Mesenchymal stem cell (in vitro differentiated cells and primary cell): ENCODE data around the gene C2.

Experiments used
- DNase-seq: peaks from one replicate; pipeline ENCODE4 v3.0.0-alpha.2; 2013
- H2AFZ ChIP-seq: one replicate; pipeline ENCODE4 v1.6.1; 2013; ENCODE audit warnings: low read depth, mild to moderate bottlenecking, control low read depth, inconsistent platforms, low read length, moderate library complexity
- H2AK5ac ChIP-seq: 2 replicates; pipeline ENCODE4 v1.6.1; 2013; ENCODE audit warnings: low read length, moderate library complexity, mild to moderate bottlenecking, inconsistent platforms; ENCODE audit not compliant: severe bottlenecking
- H2BK120ac ChIP-seq: one replicate; pipeline ENCODE4 v1.6.1; 2013; ENCODE audit warnings: low read depth, mild to moderate bottlenecking, inconsistent platforms, low read length, moderate library complexity
- H2BK12ac ChIP-seq, 2 experiments: one replicate each; pipeline ENCODE4 v1.6.1; 2013; ENCODE audit warnings: inconsistent platforms in 2 of 2, low read length in 2 of 2, mild to moderate bottlenecking in 2 of 2, moderate library complexity in 2 of 2, control low read depth in 1 of 2
- H2BK15ac ChIP-seq: one replicate; pipeline ENCODE4 v1.6.1; 2013; ENCODE audit warnings: mild to moderate bottlenecking, low read depth, inconsistent platforms; ENCODE audit not compliant: poor library complexity, severe bottlenecking
- H2BK5ac ChIP-seq: 2 replicates; pipeline ENCODE4 v1.6.1; 2013; ENCODE audit warnings: low read depth, mild to moderate bottlenecking, low read length, control low read depth, inconsistent platforms; ENCODE audit not compliant: poor library complexity, severe bottlenecking
- H3K14ac ChIP-seq, 2 experiments: one replicate each; pipeline ENCODE4 v1.6.1; 2013; ENCODE audit warnings: inconsistent platforms in 2 of 2, low read length in 2 of 2, control low read depth in 1 of 2, mild to moderate bottlenecking in 1 of 2, moderate library complexity in 1 of 2
- H3K18ac ChIP-seq, 2 experiments: one replicate each; pipeline ENCODE4 v1.6.1; 2013; ENCODE audit warnings: inconsistent platforms in 2 of 2, low read length in 2 of 2, control low read depth in 1 of 2, low read depth in 1 of 2, mild to moderate bottlenecking in 1 of 2
- H3K23ac ChIP-seq, 2 experiments: one replicate each; pipeline ENCODE4 v1.6.1; 2013; ENCODE audit warnings: inconsistent platforms in 2 of 2, low read length in 2 of 2, mild to moderate bottlenecking in 2 of 2, moderate library complexity in 2 of 2, control low read depth in 1 of 2
- H3K27ac ChIP-seq: 2 replicates; pipeline ENCODE4 v1.5.1; 2013; ENCODE audit warnings: mild to moderate bottlenecking, moderate library complexity, low read length, control low read depth, inconsistent platforms; ENCODE audit not compliant: poor library complexity, severe bottlenecking
- H3K27me3 ChIP-seq, 2 experiments: 2 replicates each; pipeline versions ENCODE4 v1.6.1 to v1.7.0; 2013; ENCODE audit warnings: low read length in 2 of 2, mild to moderate bottlenecking in 2 of 2, moderate library complexity in 2 of 2, control low read depth in 1 of 2, inconsistent platforms in 1 of 2; ENCODE audit not compliant: control insufficient read depth in 1 of 2, insufficient read depth in 1 of 2
- H3K36me3 ChIP-seq, 2 experiments: 2 replicates each; pipeline versions ENCODE4 v1.6.1 to v1.7.0; 2013; ENCODE audit warnings: low read length in 2 of 2, control low read depth in 1 of 2, inconsistent platforms in 1 of 2, low read depth in 1 of 2, mild to moderate bottlenecking in 1 of 2; ENCODE audit not compliant: insufficient read depth in 2 of 2, control insufficient read depth in 1 of 2
- H3K4ac ChIP-seq, 2 experiments: one replicate each; pipeline ENCODE4 v1.6.1; 2013; ENCODE audit warnings: inconsistent platforms in 2 of 2, low read length in 2 of 2, mild to moderate bottlenecking in 2 of 2, moderate library complexity in 2 of 2, control low read depth in 1 of 2, low read depth in 1 of 2
- H3K4me1 ChIP-seq: 2 replicates; pipeline ENCODE4 v1.6.1; 2013; ENCODE audit warnings: low read depth, low read length, control low read depth; ENCODE audit not compliant: control insufficient read depth, insufficient read depth
- H3K4me2 ChIP-seq: 2 replicates; pipeline ENCODE4 v1.6.1; 2013; ENCODE audit warnings: low read length, mild to moderate bottlenecking, inconsistent platforms; ENCODE audit not compliant: poor library complexity, severe bottlenecking
- H3K4me3 ChIP-seq, 2 experiments: 2 replicates each; pipeline versions ENCODE4 v1.5.1 to v1.7.0; 2013; ENCODE audit warnings: low read length in 2 of 2, mild to moderate bottlenecking in 2 of 2, control low read depth in 1 of 2, low read depth in 1 of 2; ENCODE audit not compliant: insufficient read depth in 1 of 2
- H3K79me1 ChIP-seq: replicated peaks from 2 replicates; pipeline ENCODE4 v1.6.1; 2013; ENCODE audit warnings: mild to moderate bottlenecking, control low read depth, low read length, inconsistent platforms; ENCODE audit not compliant: poor library complexity, severe bottlenecking
- H3K9ac ChIP-seq: 2 replicates; pipeline ENCODE4 v1.7.0; 2013; ENCODE audit warnings: mild to moderate bottlenecking, low read length, moderate library complexity
- H3K9me3 ChIP-seq: 2 replicates; pipeline ENCODE4 v1.7.0; 2013; ENCODE audit warnings: mild to moderate bottlenecking, low read length; ENCODE audit not compliant: control insufficient read depth
- H4K8ac ChIP-seq: one replicate; pipeline ENCODE4 v1.6.1; 2013; ENCODE audit warnings: inconsistent platforms, mild to moderate bottlenecking, low read length, moderate library complexity
- H4K91ac ChIP-seq: one replicate; pipeline ENCODE4 v1.6.1; 2013; ENCODE audit warnings: mild to moderate bottlenecking, low read length, inconsistent platforms
- WGBS: methylation state at CpG from one replicate; pipeline ENCODE4 v1.1.7; 2013; ENCODE audit warnings: mixed read lengths; 5-methylcytosine and 5-hydroxymethylcytosine counted together

Gene C2

DNA sequence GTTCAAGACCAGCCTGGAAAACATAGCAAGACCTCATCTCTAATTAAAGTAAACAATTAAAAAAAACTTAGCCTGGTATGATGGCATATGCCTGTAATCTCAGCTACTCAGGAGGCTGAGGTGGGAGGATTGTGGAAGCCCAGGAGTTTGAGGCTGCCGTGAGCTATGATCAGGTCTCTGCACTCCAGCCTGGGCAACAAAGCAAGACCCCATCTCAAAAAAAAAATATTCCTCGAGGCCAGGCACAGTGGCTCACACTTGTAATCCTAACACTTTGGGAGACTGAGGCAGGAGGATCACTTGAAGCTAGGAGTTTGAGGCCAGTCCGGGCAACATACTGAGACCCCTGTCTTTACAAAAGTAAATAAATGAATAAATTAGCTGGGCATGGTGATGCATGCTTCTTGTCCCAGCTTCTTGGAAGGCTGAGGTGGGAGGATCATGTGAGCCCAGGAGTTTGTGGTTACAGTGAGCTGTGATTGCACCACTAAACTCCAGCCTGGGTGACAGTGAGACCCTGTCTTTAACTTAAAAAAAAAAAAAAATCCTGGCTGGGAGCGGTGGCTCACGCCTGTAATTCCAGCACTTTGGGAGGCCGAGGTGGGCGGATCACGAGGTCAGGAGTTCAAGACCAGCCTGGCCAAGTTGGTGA lies 9.3 kb upstream of the C2 start:
- Histone ChIP-seq H2BK15ac (no peak overlapping the region), H2AFZ (no peak overlapping the region), H4K8ac (no peak overlapping the region), H3K4me3 (no peak overlapping the region), H3K18ac (no peak overlapping the region), H3K4me1 (no peaks in the 10 kb centered on the region), H3K4ac (no peak overlapping the region), H4K91ac (no peak overlapping the region), H3K9me3 (no peaks in the 10 kb centered on the region), H3K27ac (no peak overlapping the region), H3K36me3 (no peaks in the 10 kb centered on the region), H2BK120ac (no peak overlapping the region), H2AK5ac (no peak overlapping the region), H3K23ac (no peak overlapping the region), H3K27me3 (no peaks in the 10 kb centered on the region), H2BK12ac (no peak overlapping the region), H3K9ac (no peak overlapping the region), H3K79me1 (no peaks in the 10 kb centered on the region), H2BK5ac (no peak overlapping the region), H3K14ac (no peak overlapping the region), H3K4me2 (no peak overlapping the region)
- 98% methylated on average over 8 of the region's 8 CpGs for WGBS
- no peak for DNase-seq

DNA sequence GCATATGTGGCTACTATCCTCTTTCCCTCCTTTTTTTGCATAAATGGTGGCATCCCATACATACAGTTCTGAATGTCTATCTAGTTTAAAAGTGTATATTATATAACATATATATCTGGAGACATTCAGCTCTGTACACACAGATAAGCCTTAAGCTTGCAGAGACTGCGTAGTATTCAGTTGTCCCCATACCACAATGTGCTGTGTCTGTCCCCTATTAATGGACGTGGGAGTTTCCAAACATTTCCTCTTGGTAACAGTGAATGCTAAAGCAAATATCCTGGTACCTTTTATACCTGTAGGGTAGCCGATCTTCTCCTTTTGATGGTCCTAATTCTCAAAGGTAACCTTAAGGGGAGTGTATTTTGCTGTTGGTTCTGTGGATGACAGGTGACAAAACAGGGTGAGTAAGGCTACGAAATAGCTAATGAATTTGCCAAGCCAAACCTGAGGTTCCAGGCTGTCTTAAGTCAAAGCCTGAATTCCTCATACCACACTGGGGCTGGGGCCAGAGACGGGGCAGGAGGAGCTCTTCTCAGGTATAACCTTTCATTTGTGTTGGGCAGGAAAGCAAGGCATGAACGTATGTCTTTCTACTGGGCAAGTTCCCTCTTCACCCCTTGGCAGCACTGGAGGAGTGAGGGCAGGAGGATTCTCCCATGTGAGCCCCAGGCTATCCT lies 7.8 kb upstream of the C2 start:
- H3K9me3 ChIP-seq, result no peaks in the 10 kb centered on the region
- no peaks in the 10 kb centered on the region for H3K36me3 ChIP-seq
- H3K4me1 ChIP-seq, result no peaks in the 10 kb centered on the region
- WGBS, result 91% methylated on average over 6 of the region's 6 CpGs
- H2BK12ac ChIP-seq, result no peak overlapping the region
- H3K23ac ChIP-seq, result no peak overlapping the region
- no peak overlapping the region for H2BK5ac ChIP-seq
- no peak overlapping the region for H2AK5ac ChIP-seq
- no peak overlapping the region for H2BK15ac ChIP-seq
- no peak for DNase-seq
- no peaks in the 10 kb centered on the region for H3K79me1 ChIP-seq
- H3K14ac ChIP-seq, result no peak overlapping the region
- no peak overlapping the region for H2BK120ac ChIP-seq
- no peak overlapping the region for H3K4me2 ChIP-seq
- H4K8ac ChIP-seq, result no peak overlapping the region
- no peak overlapping the region for H2AFZ ChIP-seq
- no peak overlapping the region for H3K4me3 ChIP-seq
- H3K18ac ChIP-seq, result no peak overlapping the region
- no peaks in the 10 kb centered on the region for H3K27me3 ChIP-seq
- H4K91ac ChIP-seq, result no peak overlapping the region
- no peak overlapping the region for H3K9ac ChIP-seq
- no peak overlapping the region for H3K27ac ChIP-seq
- H3K4ac ChIP-seq, result no peak overlapping the region

- WGBS, result 80% methylated on average over 2 of the region's 2 CpGs
- H3K18ac ChIP-seq, result no peak overlapping the region
- H3K79me1 ChIP-seq, result no peaks in the 10 kb centered on the region
- no peak overlapping the region for H2BK120ac ChIP-seq
- H3K14ac ChIP-seq, result no peak overlapping the region
- no peak overlapping the region for H3K23ac ChIP-seq
- no peak overlapping the region for H2BK12ac ChIP-seq
- H3K4me1 ChIP-seq, result no peaks in the 10 kb centered on the region
- no peak overlapping the region for H4K91ac ChIP-seq
- no peak overlapping the region for H3K4me3 ChIP-seq
- no peaks in the 10 kb centered on the region for H3K9me3 ChIP-seq
- no peak overlapping the region for H3K9ac ChIP-seq
- no peak for DNase-seq
- H2BK15ac ChIP-seq, result no peak overlapping the region
- H4K8ac ChIP-seq, result no peak overlapping the region
- no peak overlapping the region for H3K4me2 ChIP-seq
- no peak overlapping the region for H3K4ac ChIP-seq
- H3K27ac ChIP-seq, result no peak overlapping the region
- no peaks in the 10 kb centered on the region for H3K27me3 ChIP-seq
- no peak overlapping the region for H2AFZ ChIP-seq
- H2BK5ac ChIP-seq, result no peak overlapping the region
- no peak overlapping the region for H2AK5ac ChIP-seq
- no peaks in the 10 kb centered on the region for H3K36me3 ChIP-seq
Observed at GRCh38 chr6:31920811-31921210, 6.7 kb upstream of the C2 start.

- Histone ChIP-seq H3K14ac (no peak overlapping the region), H3K79me1 (no peaks in the 10 kb centered on the region), H3K18ac (no peak overlapping the region), H3K27ac (no peak overlapping the region), H3K4me1 (peaks cover 1% of the 10 kb centered on the region), H3K4ac (no peak overlapping the region), H4K8ac (no peak overlapping the region), H4K91ac (no peak overlapping the region), H3K36me3 (no peaks in the 10 kb centered on the region), H2BK120ac (no peak overlapping the region), H3K23ac (no peak overlapping the region), H3K9ac (no peak overlapping the region), H2AK5ac (no peak overlapping the region), H3K9me3 (no peaks in the 10 kb centered on the region), H2AFZ (no peak overlapping the region), H3K27me3 (peaks cover 0 to 7% of the 10 kb centered on the region in 2 experiments), H2BK15ac (no peak overlapping the region), H2BK12ac (no peak overlapping the region), H3K4me2 (no peak overlapping the region), H2BK5ac (no peak overlapping the region), H3K4me3 (no peak overlapping the region)
- DNase-seq, result no peak
- WGBS, result 27% methylated on average over 5 of the region's 5 CpGs
Observed at GRCh38 chr6:31922942-31923341, 4.6 kb upstream of the C2 start.
